Activated gamma-delta T cell treated with Interleukin-2 at 50 U/mL for 16 hours (primary cell): ENCODE measurements around the gene RAD50.
"Not testable (repeated sequence)": the region's sequence is repeated elsewhere in the genome, so short reads cannot be mapped to it uniquely, and the experiment has no call there.

Source experiments
- DNase-seq: peaks from one replicate; pipeline ENCODE4 v3.0.0-alpha.2; 2020

The RAD50 gene

DNA sequence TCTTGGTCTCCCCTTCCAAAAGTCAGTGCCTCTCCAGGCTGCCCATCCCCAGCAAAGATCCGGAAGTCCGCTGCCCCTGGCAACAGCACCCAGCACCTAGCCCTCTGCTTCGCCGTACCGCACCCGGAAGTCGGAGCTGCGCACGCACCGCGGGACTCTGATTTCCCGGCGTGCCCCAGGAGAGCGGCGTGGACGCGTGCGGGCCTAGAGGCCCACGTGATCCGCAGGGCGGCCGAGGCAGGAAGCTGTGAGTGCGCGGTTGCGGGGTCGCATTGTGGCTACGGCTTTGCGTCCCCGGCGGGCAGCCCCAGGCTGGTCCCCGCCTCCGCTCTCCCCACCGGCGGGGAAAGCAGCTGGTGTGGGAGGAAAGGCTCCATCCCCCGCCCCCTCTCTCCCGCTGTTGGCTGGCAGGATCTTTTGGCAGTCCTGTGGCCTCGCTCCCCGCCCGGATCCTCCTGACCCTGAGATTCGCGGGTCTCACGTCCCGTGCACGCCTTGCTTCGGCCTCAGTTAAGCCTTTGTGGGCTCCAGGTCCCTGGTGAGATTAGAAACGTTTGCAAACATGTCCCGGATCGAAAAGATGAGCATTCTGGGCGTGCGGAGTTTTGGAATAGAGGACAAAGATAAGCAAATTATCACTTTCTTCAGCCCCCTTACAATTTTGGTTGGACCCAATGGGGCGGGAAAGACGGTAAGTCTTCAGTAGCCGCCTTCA is at the start of gene RAD50:
TSS of gene RAD50 (plus strand) at position 215 of the 715 bp plus-strand sequence. CDS start at position 563, 348 bp downstream.
- peak; percentile 90 for DNase-seq

DNA sequence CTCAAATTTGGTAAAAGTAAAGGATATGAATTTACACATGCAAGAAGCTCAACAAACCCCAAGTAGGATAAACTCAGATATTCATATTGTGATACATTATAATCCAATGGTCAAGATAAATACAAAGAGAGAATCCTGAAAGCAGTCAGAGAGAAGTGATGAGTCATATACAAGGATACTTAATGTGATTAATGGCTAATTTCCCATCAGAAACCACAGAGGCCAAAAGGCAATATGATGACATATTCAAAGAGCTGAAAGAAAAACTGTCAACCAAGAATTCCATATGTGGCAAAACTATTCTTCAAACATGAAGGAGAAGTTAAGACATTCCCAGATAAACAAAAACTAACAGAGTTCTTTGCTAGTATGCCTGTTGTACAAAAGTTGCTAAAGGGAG is 46.7 kb upstream of the RAD50 start:
- no peak for DNase-seq

DNA sequence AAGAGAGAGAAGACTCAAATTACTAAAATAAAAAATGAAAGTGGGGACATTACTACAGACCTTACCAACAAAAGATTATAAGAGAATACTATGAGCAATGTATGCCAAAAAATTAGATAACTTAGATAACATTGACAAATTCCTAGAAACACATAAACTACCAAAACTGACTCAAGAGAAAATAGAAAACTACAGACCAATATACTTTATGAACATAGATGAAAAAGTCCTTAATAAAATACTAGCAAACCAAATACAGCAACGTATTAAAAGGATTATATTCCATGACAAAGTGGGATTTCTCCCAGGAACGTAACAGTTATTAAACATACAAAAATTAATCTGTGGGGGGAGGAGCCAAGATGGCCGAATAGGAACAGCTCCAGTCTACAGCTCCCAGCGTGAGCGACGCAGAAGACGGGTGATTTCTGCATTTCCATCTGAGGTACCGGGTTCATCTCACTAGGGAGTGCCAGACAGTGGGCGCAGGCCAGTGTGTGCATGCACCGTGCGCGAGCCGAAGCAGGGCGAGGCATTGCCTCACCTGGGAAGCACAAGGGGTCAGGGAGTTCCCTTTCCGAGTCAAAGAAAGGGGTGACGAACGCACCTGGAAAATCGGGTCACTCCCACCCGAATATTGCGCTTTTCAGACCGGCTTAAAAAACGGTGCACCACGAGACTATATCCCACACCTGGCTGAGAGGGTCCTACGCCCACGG is 43.0 kb upstream of the RAD50 start:
- not testable (repeated sequence) for DNase-seq

DNA sequence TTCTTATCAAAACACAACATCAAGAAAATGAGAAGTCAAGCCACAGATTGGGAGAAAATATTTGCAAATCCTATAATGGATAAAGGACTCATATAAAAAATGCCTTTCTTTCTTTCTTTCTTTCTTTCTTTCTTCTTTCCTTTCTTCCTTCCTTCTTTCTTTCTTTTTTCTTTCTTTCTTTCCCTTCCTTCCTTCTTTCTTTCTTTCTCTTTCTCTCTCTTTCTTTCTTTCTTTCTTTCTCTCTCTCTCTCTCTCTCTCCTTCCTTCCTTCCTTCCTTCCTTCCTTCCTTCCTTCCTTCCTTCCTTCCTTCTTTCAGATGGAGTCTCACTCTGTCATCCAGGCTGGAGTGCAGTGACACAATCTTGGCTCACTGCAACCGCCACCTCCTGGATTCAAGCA is 34.7 kb upstream of the RAD50 start:
- DNase-seq = not testable (repeated sequence)

DNA sequence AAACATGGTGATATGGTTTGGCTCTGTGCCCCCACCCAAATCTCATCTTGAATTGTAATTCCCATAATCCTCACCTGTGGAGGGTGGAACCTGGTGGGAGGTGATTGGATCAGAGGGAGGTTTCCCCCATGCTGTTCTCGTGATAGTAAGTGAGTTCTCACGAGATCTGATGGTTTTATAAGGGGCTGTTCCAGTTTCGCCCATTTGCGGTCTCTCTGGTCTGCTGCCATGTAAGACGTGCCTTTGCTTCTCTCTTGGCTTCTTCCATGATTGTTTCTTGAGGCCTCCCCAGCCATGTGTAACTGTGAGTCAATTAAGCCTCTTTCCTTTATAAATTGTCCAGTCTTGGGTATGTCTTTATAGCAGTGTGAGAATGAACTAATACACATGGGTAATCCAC is 31.9 kb upstream of the RAD50 start:
- DNase-seq = not testable (repeated sequence)

DNA sequence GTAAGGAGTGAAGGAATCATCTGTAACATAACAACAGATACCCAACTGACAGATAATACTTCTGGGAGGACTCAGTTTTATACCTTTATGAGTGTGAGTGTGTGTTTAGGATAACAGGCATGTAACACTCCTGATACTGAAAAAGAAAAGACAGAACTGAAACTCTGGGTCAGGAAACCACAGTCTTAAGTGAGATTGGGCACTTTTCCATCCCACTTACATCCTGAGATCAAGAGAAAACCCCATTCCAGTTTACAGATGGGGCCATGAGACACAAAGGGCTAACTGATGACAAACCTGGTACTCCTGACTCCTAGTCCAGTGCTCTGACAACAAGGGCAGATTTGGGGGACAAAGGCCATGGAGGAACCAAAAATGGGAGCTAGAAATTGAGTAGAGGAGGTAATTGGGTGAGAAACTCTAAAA is 31.5 kb upstream of the RAD50 start:
- DNase-seq = no peak

DNA sequence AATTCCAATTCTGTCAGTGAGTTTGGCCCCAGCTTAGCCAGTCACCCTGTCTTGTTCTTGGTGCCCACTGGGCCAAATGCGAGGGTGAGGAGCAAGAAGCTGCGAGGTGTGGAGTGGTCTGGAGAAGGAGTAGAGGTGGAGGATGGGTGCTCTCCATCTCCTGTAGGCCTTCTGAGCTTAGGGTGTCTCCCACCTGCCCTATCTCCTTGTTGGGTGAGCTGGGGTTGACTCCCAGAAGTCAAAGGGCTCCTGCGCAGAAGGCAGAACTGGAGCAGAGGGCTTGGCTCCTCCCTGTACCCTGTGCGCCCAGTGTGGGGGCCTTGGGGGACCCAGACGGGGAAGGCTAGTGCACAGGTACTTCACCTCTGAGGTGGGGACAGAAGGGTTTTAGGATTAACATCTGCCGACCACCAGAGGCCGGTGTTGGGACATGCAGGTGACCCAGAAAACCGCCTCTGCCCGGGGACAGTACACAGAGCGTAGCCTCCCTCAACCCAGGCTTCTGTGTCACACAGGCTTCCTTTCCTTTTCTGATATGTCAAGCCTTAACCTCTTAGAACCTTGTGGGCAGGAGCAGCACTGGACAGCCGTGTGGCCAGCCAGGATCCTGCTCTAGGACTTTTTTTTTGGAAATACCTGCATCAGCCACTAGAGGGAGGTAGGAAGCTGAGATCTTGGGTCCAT is 30.3 kb upstream of the RAD50 start:
- DNase-seq = peak; percentile 26

DNA sequence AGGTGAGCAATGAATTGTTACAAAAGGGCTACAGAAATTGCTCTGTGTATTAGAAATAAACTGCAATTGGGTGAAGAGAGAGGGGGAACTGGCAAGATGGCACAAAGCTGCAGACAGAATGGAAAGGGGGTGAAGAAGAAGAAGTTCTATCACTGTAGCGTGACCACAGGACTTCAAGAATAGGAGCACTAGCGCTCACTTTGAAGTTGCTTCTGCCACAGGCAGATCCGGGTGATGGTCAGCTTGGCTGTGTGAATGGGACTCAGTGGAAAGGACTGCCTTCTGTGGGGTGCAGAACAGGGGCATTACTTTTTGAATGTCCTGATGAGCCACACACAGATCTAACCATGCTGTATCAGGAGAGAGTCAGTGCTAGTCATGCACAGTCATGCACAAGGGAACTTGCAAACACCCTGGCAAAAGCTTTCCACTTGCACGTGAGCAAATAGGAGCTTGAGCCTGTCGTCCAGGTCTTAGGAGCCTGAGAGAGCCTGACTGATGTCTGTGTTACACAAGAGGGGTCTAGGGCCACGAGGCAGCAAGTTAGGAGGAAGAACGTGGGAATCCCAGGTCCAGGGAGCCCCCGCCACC is 29.7 kb upstream of the RAD50 start:
- DNase-seq = no peak

DNA sequence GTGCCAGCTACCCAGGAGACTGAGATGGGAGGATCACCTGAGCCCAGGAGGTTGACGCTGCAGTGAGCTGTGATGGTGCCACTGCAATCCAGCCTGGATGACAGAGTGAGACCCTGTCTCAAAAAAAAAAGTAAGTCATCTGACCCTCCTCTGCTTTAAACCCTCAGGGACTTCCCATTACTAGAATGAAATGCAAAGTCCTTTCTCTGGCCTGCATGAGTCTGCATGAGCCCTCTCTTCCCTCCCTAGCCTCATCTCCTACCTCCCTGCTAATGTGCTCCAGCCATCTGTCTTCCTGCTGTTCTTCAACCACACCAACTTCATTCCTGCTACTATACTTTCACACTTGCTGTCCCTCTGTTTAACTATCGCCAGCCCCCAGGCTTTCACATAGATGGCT is 28.8 kb upstream of the RAD50 start:
- no peak for DNase-seq

DNA sequence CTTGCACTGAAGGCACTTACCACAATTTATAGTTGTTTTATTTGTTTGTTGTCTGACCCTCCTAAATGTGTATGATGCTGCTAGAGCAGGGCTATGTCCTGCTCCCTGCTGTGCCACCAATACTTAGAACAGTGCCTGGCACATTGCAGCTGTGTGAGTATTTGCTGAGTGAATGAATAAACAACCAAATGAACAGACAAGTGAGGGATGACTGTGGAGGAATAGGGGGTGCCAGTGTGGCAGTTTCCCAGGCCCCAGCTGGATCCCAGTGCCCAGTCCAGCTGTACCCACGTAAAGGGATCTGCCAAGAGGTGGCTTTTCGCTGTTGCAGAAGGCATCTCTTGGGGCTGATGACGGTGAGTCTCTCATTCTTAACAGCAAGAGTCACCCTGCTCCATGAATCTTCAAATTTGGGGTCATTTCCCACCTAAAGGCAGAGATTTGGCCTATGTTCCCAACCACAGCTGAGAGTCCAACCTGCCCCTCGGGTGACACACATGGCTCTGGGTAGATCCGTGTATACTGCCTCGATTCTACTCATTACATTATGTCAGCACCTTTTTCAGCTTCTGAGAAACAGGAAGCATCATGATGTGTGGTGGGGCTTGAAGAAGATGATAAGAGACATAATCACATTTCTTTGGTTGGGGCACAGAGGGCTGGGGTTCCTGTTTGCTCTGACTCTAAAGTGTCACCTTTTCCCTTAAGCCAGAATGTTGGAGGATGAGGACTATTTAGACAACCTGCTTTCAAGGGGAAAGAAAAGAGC is 27.7 kb upstream of the RAD50 start:
- DNase-seq = no peak

DNA sequence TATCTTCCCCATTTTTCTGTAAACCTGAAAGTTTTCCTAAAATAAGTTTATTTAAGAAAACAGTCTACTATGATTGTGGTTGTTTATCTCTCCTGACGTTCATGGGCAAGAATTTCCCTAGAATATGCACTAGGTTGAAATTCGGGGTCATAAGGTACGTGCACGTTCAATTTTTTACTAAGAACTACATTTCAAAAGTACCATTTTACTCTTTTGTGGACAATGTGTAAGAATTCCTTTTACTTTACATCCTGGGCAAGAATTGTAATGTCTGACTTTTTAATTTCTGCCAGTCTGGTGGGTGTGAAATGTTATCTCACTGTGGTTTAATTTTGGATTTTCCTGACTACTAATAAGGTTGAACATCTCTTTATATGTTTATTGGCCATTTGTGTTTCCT is 25.8 kb upstream of the RAD50 start:
- DNase-seq = no peak

DNA sequence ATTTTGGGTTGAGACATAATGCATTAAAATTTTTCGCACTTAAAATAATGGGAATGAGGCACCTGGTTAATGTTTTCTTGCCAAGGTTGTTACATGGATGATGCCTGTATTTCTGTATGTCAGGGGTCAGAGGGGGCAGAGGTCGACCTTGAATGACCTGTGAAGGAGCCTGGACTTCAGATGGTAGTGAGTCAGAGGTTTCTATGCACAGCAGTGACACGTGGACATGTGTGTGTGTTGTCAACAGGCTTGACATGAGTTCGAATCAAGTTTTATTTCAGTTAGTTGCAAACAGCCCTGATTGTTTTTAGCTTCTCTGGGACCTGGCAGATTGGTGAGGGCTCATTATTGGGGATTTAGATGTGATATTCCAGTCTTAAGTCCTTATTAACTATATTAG is 17.1 kb upstream of the RAD50 start:
- DNase-seq = no peak

DNA sequence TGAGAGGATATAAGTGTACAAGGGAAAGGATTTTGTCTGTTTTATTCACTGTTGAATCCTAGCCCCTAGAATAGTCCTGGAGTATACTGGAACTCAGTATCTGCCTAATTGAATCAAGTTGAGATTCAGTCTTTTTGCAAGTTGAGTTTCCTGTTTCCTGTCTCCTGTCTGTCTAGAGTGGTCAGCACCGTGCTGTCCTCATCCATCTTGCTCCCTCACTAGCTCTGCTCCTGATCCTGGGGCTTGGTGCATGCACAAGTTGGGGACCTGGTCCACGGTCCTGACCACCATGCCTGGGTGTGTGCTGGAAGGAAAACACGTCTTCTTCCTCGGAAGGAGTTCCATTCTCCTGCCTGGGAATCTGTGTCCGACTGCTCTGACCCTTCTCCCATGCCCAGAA is 16.6 kb upstream of the RAD50 start:
- DNase-seq = no peak

DNA sequence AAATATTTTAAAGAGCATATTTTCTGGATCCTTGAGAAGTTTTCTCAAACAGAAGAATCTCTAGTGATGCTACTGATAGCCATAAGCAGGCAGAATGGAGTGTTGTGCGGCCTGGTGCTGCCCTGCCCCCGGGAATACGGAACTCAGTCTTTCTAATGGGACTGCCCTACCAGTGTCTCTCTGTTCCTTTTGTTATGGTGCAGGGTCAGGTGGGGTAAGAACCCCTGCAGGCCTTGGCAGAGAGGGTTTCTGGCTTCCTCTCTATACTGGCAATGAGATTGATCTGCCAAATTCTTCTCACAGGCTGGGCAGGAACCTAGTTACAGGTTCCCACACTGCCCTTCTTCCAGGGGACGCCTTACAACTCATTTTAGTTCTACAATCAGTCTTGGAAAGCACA is 16.0 kb upstream of the RAD50 start:
- DNase-seq = no peak

DNA sequence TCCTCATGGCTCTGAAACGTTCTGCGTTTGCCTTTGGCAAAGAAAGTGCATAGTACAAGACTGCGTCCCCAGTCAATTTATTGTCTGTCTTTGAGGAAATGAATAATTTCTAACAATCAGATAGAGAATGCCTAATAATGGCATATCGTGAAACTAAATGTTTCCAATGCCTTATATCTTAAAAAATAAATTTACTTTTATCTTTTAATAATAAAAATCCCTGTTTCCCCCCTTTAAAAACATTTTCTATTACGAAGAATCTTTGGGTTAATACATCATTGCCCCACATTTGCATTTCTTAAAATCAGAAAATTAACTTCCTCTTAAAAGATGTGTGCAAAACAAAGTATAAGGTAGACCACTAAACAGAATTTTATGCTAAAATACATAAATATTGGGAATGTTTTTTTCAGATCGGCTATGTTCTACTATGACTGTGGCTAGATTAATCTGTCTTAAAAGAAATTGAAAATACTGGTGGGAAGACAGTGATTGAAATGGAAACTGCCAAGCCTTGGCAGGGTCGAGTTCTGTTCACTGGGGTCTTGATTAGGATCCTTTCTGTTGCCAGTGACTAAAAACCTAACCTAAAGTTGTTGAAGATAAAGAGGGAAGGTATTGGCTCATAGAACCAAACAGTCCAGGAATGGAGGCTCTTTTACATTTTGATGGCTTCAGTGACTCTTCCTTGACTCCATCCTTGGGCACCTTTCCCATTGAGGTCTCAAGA is 13.1 kb upstream of the RAD50 start, which contains the start of gene IL5:
TSS of gene IL5 (minus strand) at position 51 of the 730 bp plus-strand sequence. CDS start at position 7, 44 bp downstream.
- no peak for DNase-seq

DNA sequence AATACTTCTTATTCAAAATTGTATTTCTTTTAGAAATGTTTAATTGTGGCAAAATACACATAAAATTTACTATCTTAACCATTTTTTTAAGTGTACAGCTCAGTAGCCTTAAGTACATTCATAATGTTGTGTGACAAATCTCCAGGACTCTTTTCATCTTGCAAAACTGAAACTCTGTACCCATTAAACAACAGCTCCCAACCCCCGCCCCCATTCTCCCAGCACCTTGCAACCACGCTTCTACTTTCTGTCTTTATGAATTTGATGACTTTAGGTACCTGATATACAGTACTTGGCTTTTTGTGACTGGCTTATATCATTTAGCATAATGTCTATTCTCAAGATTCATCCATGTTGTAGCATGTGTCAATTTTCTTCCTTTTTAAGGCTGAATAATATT is 10.7 kb upstream of the RAD50 start:
- no peak for DNase-seq

DNA sequence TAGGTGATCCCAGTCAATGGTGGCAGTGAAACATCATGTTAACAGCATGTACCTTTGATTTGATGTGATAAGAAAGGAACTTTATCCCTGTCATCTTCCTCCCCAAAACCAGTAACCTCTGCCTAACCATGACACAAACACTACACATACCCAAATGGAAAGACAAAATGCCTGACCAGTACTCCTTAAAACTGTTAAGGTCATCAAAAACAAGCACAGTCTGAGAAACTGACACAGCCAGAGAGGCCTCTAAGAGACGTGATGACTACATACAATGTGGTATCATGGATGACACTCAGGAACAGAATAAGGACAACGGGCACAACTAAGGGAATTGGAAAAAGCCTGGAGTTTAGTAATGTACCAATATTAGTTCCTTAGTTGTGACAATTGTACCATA is 9.5 kb upstream of the RAD50 start:
- DNase-seq = no peak

DNA sequence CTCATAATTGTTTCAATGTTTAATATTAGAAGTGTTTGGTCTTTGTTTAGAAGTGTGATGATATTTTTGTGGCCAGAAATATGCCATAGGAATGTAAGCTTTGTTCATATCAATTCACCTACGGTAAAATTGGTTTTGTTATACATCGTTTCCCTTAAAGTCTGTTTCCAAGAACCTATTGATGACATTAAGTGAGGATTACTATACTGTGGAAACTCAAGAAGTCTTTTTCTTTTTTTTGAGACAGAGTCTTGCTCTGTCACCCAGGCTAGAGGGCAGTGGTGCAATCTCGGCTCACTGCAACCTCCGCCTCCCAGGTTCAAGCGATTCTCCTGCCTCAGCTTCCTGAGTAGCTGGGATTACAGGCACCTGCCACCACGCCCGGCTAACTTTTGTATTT is 7.9 kb upstream of the RAD50 start:
- not testable (repeated sequence) for DNase-seq

DNA sequence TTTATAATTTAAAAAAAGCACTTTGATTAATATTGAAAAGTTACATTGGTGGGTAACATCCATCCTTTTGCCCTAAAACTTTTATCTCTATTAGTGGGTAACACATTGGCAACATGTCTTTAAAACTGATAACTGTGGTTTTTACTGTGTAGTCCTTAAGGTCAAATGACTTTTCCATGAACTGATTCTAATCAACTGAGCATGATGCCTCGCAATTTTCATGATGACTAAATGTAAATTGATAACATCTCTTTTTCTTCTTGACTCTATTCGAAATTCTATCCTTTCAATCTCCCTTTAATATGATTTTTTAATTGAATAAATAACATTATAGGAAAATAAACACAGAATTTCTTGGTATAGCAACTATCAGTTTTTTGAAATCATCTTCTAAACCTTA is 7.2 kb upstream of the RAD50 start:
- DNase-seq = no peak

DNA sequence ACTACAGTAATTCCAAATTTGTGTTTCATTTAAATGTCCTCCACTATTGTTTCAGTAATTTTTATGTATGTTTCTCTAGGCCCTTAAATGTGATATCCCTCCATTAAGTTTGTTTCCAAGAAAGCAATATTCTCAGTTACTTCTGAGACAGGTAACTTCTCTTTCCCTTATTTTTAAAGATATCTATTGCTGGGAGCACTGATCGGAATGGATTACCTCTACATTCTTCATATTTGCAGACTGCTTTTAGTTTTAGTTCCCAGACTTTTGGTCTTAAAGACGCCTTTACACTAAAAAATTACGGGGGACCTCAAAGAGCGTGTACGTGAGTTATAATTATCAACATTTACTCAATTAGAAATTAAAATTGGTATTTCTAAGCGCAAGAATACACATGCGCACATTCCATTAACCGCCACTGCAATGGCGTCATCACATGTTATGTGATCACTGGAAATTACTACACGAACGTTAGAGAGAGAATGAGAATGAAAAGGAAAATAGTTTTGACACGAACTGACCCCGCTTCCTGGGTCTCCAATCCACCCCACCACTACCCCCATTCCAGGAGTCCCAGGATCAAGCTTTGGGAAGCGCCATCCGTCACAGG is 519 bp upstream of the RAD50 start:
- DNase-seq = no peak

DNA sequence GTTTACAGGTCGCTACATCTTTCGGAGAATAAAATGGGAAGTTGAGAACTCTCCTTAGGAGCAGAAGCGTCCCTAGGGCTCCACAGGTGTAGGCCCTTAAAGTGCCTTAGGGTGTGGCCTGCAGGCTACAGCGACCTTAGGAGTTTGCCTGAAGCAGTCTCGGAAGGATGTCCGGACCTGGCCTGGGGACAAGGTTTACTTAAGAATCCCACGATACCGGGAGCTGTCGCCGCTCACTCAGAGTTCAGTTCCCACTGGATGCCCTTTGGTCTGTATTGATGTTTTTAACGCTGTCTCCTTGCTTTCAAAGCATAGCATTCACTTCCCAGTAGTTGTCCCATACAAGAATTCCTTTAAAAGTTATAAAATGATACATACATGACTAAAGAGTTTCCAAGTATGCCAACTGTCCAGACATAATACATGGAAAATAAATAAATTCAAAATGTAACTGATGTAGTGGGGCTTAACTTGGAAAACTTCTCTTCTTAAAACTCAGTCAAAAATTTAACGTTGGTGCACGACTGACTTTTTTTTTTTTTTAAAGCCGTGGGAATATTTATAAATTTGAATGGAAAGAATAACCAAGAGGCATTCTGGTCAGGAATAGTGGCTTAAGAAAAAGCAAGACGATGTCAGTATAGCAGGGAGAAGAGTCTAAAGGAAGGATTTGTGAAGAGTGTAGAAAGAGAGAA is 848 bp downstream of the RAD50 start:
- peak; percentile 8 for DNase-seq
